Body of pancreas (tissue), 4 donors: ENCODE measurements around the gene IL19. TPM values are rescaled to one million over a fixed set of nuclear protein-coding genes. Genes with fewer than 3 reads are reported as not detected.

Experiments
- ATAC-seq: fragments of 150-250 bp; one replicate; pipeline ENCODE4 v1.9.1; 2016
- DNase-seq, 4 donors: peaks; one replicate each; pipeline ENCODE4 v3.0.0-alpha.2; 2019
- H3K27ac ChIP-seq, 4 donors: fragments of 200-600 bp; sonication (generic); 1 replicate in 3 of 4; 2 replicates in 1 of 4; pipeline versions ENCODE4 v1.5.1 to v1.6.1; 2016 to 2019; ENCODE audit warnings: mild to moderate bottlenecking in 1 of 4, mixed read lengths in 1 of 4, moderate library complexity in 1 of 4
- H3K27me3 ChIP-seq, 2 donors: fragments of 200-600 bp; sonication (generic); one replicate each; pipeline ENCODE4 v1.6.0; 2016; ENCODE audit warnings: mild to moderate bottlenecking in 1 of 2
- H3K36me3 ChIP-seq, 2 donors: fragments of 200-600 bp; sonication (generic); replicated peaks in 1 of 2; 2 replicates each; pipeline ENCODE4 v1.5.1; 2016; ENCODE audit warnings: low read depth in 2 of 2; ENCODE audit not compliant: insufficient read depth in 1 of 2
- H3K4me1 ChIP-seq: fragments of 200-600 bp; sonication (generic); one replicate; pipeline ENCODE4 v1.6.0; 2016
- H3K4me3 ChIP-seq, 2 donors: fragments of 200-600 bp; sonication (generic); 1 replicate in 1 of 2; 2 replicates in 1 of 2; pipeline ENCODE4 v1.5.1; 2016 to 2019
- H3K9me3 ChIP-seq, 3 donors: fragments of 200-600 bp; sonication (generic); 1 replicate in 2 of 3; 2 replicates in 1 of 3; pipeline ENCODE4 v1.5.1; 2016
- POLR2A ChIP-seq, 3 donors: fragments of 450-650 bp; IDR thresholded peaks; one replicate each; pipeline ENCODE4 v1.6.1; 2016; ENCODE audit warnings: antibody characterized with exemption in 3 of 3, mild to moderate bottlenecking in 2 of 3
- WGBS, 2 donors: methylation state at CpG; one replicate each; pipeline ENCODE4 v1.1.5; 2017; 5-methylcytosine and 5-hydroxymethylcytosine counted together
- intact Hi-C: fragments of 100-400 bp; cut with DNase I; formaldehyde crosslinking; loops from one replicate; pipeline ENCODE4 v1.15.1; 2023
- total RNA-seq, 2 donors: library from RNA; depleted of rRNA; stranded (reverse); fragments of >200 nt; gene quantifications; one replicate each; pipeline ENCODE4 v1.1.0, GENCODE V29; 2016
- TF ChIP-seq, protein P1 (sequence below), 7 experiments: fragments of 450-650 bp in 4 of 7; fragments of 200-600 bp in 3 of 7; sonication (generic) in 3 of 7; IDR thresholded peaks; one replicate each; pipeline ENCODE4 v1.5.1; 2016 to 2019; ENCODE audit warnings: antibody characterized with exemption in 7 of 7

The IL19 gene
- total RNA-seq, 2 donors from 2014 or later, result not detected

DNA sequence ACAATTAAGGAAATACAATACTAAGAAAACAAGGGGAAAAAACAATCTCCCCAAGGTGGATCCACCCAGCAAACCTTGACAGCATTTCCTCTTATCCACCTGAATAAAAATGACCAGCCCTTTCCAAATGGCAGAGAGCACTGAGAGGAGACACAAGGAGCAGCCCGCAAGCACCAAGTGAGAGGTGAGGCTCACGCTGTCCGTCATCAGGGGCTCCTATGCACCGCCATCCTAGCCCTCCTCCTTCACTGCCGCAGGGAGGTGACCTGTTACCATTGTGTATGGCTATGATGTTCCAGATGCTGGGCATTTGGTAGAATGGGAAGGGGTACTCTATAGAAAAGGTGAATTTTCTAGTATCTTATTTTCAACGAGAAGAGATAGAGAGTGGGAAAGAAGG lies 63.6 kb downstream of the IL19 start:
- TF ChIP-seq, protein P1, sequence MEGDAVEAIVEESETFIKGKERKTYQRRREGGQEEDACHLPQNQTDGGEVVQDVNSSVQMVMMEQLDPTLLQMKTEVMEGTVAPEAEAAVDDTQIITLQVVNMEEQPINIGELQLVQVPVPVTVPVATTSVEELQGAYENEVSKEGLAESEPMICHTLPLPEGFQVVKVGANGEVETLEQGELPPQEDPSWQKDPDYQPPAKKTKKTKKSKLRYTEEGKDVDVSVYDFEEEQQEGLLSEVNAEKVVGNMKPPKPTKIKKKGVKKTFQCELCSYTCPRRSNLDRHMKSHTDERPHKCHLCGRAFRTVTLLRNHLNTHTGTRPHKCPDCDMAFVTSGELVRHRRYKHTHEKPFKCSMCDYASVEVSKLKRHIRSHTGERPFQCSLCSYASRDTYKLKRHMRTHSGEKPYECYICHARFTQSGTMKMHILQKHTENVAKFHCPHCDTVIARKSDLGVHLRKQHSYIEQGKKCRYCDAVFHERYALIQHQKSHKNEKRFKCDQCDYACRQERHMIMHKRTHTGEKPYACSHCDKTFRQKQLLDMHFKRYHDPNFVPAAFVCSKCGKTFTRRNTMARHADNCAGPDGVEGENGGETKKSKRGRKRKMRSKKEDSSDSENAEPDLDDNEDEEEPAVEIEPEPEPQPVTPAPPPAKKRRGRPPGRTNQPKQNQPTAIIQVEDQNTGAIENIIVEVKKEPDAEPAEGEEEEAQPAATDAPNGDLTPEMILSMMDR (IDR thresholded peaks at IDR 0.05), result no peak
- no peak for TF ChIP-seq POLR2A (IDR thresholded peaks at IDR 0.05)
- H3K4me3 ChIP-seq, result no peak overlapping the region
- H3K27me3 ChIP-seq, result no peaks in the 10 kb centered on the region
- DNase-seq (no peak), ATAC-seq (no peak)
- H3K4me1 ChIP-seq, result no peaks in the 10 kb centered on the region
- H3K36me3 ChIP-seq, result no peaks in the 10 kb centered on the region
- H3K9me3 ChIP-seq, result no peaks in the 10 kb centered on the region
- WGBS, 2 donors, result 81 to 84% methylated on average over 4 to 6 of the region's 6 CpGs
- intact Hi-C loops, result no loop called here
- H3K27ac ChIP-seq, result no peak overlapping the region

DNA sequence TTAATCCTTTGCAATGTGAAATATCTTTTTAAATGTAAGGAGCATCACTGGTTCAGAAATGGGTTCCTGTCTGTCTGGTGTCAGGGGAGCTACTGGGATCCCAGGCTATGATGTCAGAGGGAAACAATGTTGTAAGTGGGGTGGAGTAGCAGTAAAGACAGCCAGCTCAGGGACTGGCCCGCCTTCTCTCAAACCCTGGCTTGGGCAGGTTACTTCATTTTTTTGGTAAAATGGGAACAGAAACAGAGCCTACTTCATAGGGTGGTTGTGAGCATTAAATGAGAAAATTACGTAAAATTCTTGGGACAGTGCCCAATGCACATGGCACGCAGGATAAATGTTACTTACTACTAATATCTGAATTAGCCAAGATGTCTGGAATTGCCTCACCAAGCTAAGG lies 64.1 kb downstream of the IL19 start:
- peak in 1 of 4 donors; percentile 51 for DNase-seq
- Histone ChIP-seq H3K36me3 (no peaks in the 10 kb centered on the region), H3K4me1 (no peaks in the 10 kb centered on the region), H3K27me3 (no peaks in the 10 kb centered on the region), H3K4me3 (no peak overlapping the region), H3K27ac (no peak overlapping the region), H3K9me3 (no peaks in the 10 kb centered on the region)
- no peak for ATAC-seq
- intact Hi-C loops, result no loop called here
- 66 to 69% methylated on average over 3 of the region's 3 CpGs for WGBS, 2 donors
- no peak for TF ChIP-seq POLR2A (IDR thresholded peaks at IDR 0.05)
- TF ChIP-seq, protein P1 (IDR thresholded peaks at IDR 0.05), result no peak

DNA sequence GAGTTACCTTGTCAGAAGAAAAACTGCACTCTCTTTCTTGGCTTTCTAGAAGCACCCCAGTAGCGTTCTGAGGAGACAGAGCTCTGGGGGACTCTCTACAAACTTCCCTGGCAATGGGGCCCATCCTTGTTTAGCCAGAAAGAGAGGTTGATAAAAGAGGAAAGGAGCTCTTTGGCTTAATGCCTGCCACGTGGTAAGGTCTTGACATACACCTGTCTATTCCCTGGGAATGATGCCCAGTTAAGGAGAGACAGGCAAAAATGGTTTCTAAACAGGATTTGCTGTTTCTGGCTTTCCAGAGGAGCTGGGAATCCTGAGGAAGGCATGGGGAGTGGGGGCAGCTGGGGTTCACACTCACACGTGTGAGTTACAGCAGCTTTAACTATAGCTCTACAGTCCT lies 64.6 kb downstream of the IL19 start:
- Histone ChIP-seq H3K9me3 (no peaks in the 10 kb centered on the region), H3K27me3 (no peaks in the 10 kb centered on the region), H3K36me3 (no peaks in the 10 kb centered on the region), H3K27ac (no peak overlapping the region), H3K4me1 (no peaks in the 10 kb centered on the region), H3K4me3 (no peak overlapping the region)
- no peak for TF ChIP-seq POLR2A (IDR thresholded peaks at IDR 0.05)
- TF ChIP-seq, protein P1 (IDR thresholded peaks at IDR 0.05), result no peak
- ATAC-seq, result no peak
- no peak for DNase-seq
- WGBS, 2 donors, result 39 to 59% methylated on average over 3 of the region's 3 CpGs
- intact Hi-C loops, result no loop called here

DNA sequence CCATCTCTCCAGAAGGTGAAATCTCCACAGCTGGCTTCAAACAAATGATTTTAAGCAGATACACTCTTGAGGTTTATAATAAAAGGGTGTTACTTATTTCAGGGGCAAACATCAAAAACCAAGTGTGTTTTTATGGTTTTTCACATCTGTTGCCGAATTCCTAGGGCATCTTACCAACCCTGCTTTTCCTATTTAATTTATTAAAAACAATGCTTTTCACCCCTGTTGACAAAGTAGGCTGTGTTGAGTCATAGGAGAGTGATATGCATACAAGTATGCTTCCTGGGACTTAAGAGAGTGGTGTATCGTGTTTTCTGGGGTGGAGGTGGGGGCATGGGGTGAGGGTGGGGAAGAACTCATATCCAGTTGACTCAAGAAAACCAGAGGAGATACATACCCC lies 65.5 kb downstream of the IL19 start:
- Histone ChIP-seq H3K4me1 (no peaks in the 10 kb centered on the region), H3K9me3 (no peaks in the 10 kb centered on the region), H3K27me3 (no peaks in the 10 kb centered on the region), H3K4me3 (no peak overlapping the region), H3K36me3 (no peaks in the 10 kb centered on the region), H3K27ac (no peak overlapping the region)
- intact Hi-C loops, result no loop called here
- DNase-seq (no peak), ATAC-seq (no peak)
- 64 to 78% methylated on average over 2 of the region's 2 CpGs for WGBS, 2 donors
- TF ChIP-seq POLR2A (IDR thresholded peaks at IDR 0.05), result no peak
- TF ChIP-seq, protein P1 (IDR thresholded peaks at IDR 0.05), result no peak

DNA sequence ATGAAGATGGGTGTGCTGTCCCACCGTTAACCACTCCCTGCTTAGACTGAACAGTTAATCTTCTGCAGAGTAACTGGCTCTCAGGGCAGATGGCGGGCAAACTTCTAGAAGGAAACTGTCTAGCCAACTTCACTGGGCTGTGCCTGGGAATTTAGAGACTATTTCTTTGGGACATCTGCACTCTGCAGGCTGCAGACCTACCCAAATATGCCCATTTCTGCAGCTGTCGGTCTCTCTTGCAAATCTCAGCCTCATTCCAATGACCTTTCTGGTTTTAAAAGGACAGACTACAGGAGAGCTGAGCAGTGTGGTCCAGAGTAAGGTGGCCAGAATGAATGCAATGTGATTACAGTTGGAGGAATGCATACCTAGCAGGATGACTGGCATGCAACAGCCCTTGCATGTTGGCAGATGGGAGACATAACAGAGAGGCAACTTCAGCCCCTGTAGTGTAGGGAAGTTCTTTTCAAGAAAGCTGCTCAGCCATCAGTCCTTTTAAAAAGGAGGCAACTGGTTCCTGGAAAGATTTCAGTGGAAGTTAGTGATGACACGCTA lies 68.5 kb downstream of the IL19 start:
- intact Hi-C loops, result no loop called here
- Histone ChIP-seq H3K27me3 (no peaks in the 10 kb centered on the region), H3K36me3 (no peaks in the 10 kb centered on the region), H3K4me3 (no peak overlapping the region), H3K4me1 (peaks cover 15% of the 10 kb centered on the region), H3K27ac (no peak overlapping the region), H3K9me3 (no peaks in the 10 kb centered on the region)
- DNase-seq (no peak), ATAC-seq (no peak)
- TF ChIP-seq, protein P1 (IDR thresholded peaks at IDR 0.05), result no peak
- TF ChIP-seq POLR2A (IDR thresholded peaks at IDR 0.05), result no peak
- 91 to 94% methylated on average over 3 to 4 of the region's 4 CpGs for WGBS, 2 donors
